Heart right ventricle (tissue), 16 donors: Measurements from ENCODE around the gene USH2A. TPM values are rescaled to one million over a fixed set of nuclear protein-coding genes. Genes with fewer than 3 reads are reported as not detected.

Source experiments
- ATAC-seq, 8 donors: fragments of 200-7000 bp; cut with Tn5 transposase; one replicate each; pipeline ENCODE4 v1.9.1; 2020; ENCODE audit warnings: mild to moderate bottlenecking in 8 of 8, moderate library complexity in 8 of 8, moderate number of reproducible peaks in 1 of 8
- DNase-seq, 2 donors: peaks; one replicate each; pipeline ENCODE4 v3.0.0-alpha.2; 2020
- H3K27ac ChIP-seq, 10 donors: fragments of 200-600 bp; sonication (generic) in 2 of 10; one replicate each; pipeline versions ENCODE4 v1.5.0 to v1.8.0; 2020 to 2022; ENCODE audit warnings: mild to moderate bottlenecking in 3 of 10
- H3K27me3 ChIP-seq, 7 donors: fragments of 200-600 bp; one replicate each; pipeline ENCODE4 v1.8.0; 2021 to 2022; ENCODE audit warnings: mild to moderate bottlenecking in 2 of 7
- H3K36me3 ChIP-seq, 9 donors: fragments of 200-600 bp; sonication (generic) in 1 of 9; one replicate each; pipeline versions ENCODE4 v1.5.0 to v1.8.0; 2020 to 2022; ENCODE audit warnings: mild to moderate bottlenecking in 2 of 9
- H3K4me1 ChIP-seq, 9 donors: fragments of 200-600 bp; sonication (generic) in 1 of 9; one replicate each; pipeline versions ENCODE4 v1.5.0 to v1.8.0; 2020 to 2022; ENCODE audit warnings: mild to moderate bottlenecking in 4 of 9
- H3K4me3 ChIP-seq, 10 donors: fragments of 200-600 bp; sonication (generic) in 2 of 10; one replicate each; pipeline versions ENCODE4 v1.5.0 to v1.8.0; 2020 to 2022; ENCODE audit warnings: mild to moderate bottlenecking in 7 of 10, moderate library complexity in 2 of 10
- H3K9me3 ChIP-seq, 11 donors: fragments of 200-600 bp in 10 of 11; sonication (generic) in 2 of 11; one replicate each; pipeline versions ENCODE4 v1.5.0 to v1.8.0; 2013 to 2022; ENCODE audit warnings: mild to moderate bottlenecking in 2 of 11, control low read depth in 1 of 11, moderate library complexity in 1 of 11
- WGBS, 2 donors: extraction: QIAGEN DNeasy Blood & Tissue Kit; methylation state at CpG; one replicate each; pipeline ENCODE4 v1.1.7; 2013; ENCODE audit warnings: inconsistent platforms in 1 of 2; 5-methylcytosine and 5-hydroxymethylcytosine counted together
- intact Hi-C, 10 donors: fragments of 100-400 bp; cut with DNase I; formaldehyde crosslinking; loops; one replicate each; pipeline versions ENCODE4 v1.11.1 to v1.14.2; 2022
- polyA plus RNA-seq, 2 donors: library from polyadenylated mRNA; stranded (reverse); fragments of 200-250 nt; gene quantifications; one replicate each; pipeline ENCODE4 v1.2.3, GENCODE V29; 2013
- total RNA-seq, 10 donors: library from RNA; stranded (reverse); fragmentation: NEBNext Ultra II Directional in 3 of 10; extraction: Animal tissue kit (Norgen Biotek cat#: 25700) in 3 of 10; gene quantifications; one replicate each; pipeline versions ENCODE4 v1.2.1 to v1.2.4, GENCODE V29; 2021 to 2023
- TF ChIP-seq, protein P1 (sequence below), 9 donors: fragments of 200-600 bp; sonication (generic) in 2 of 9; IDR thresholded peaks; one replicate each; pipeline versions ENCODE4 v1.5.0 to v1.8.0; 2021 to 2022; ENCODE audit warnings: antibody characterized with exemption in 9 of 9, mild to moderate bottlenecking in 5 of 9, moderate library complexity in 1 of 9
- donor health status: Arrhythmogenic right ventricular cardiomyopathy.
- donor health status: ischemic (EF 13 %, LVEDD 7.1; RV severe dilation, severe dysfunction).
- donor health status: healthy with polysubstance abuse.
- donor health status: DM: no; HTN: yes; CAD: no.
- donor health status: DM: no; HTN: no; CAD: no.
- donor health status: ischemic (EF 25% LVEDD 6.9; RV normal size, moderate dysfunction).
- donor health status: ischemic (EF 25% LVEDD 5.7; RV mildly dilated, moderate dysfunction).
- donor health status: healthy.
- donor health status: DM: yes; HTN: yes; CAD: no.
- donor health status: Ischemic cardiomyopathy.
- donor health status: ischemic (EF 35%, LVEDD 5.7; RV mildly dilated, moderate dysfunction).
- donor health status: nonischemic (EF 11% LVEDD 7.7; RV severe dilation, severe dysfunction).
- donor health status: DM: yes; HTN: yes; CAD: no.
- donor health status: PGD.
- donor health status: ischemic (EF 29% LVEDD 5.4; RV normal size, mild dysfunction).
- donor health status: nonischemic (EF 23%, LVEDD 6.1; RV moderate dilation, normal function).

Gene USH2A
- total and polyA plus RNA-seq, 12 donors: 0.01 to 4.9 (median 3.6) TPM

DNA sequence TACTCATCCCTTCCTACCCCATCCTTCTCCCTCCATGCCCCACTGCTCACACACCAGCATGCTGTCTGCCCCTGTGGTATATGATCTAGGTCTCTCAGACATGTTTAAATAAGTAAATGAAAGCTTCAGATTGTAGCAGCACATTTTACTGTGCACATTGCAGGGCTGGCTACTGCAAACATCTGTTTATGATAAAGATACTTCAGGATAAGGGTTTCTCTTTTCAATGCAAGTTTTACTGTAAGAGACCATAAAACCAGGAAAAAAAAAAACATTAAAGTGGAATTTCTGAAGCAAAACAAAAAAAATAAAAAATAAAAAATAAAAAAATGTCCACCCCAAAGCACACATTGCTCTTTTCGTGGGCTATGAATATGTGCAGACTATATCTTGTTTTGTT, 184.4 kb downstream of the USH2A start:
- ATAC-seq: no peak
- intact Hi-C loops: no loop called here

DNA sequence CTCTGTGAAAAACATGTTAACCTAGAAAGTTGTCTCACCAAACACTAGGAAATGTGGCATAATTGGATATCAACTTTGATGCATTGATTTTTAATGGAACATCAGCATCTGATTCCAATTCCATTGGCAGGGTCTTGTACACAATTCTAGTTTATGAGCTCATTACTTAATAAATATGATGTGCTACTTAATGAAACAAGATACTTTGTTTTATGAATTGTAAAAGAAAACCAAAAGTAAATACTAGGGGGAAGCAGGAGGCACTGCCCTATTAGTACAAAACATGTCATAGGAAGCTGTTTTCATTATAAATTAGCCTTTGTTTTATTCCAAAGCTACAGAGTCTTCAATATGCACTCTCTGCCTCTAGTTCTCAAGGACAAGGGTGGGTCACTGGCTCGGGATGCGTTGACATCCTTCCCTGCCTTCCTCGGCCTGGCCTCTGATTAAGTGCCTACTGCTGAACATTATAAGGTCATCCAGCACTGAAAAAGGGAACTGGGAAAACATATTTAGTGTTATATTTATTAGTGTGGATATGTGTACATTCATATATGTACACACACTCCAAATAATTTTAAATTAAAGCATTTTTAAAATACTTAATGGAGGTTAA, 185.2 kb downstream of the USH2A start:
- no peak for DNase-seq
- intact Hi-C loops: no loop called here
- Histone ChIP-seq H3K4me1 (no peaks in the 10 kb centered on the region), H3K9me3 (no peaks in the 10 kb centered on the region), H3K27me3 (no peaks in the 10 kb centered on the region), H3K27ac (no peak overlapping the region), H3K4me3 (no peak overlapping the region), H3K36me3 (no peaks in the 10 kb centered on the region)
- 41 to 45% methylated on average over 3 of the region's 3 CpGs for WGBS, 2 donors
- TF ChIP-seq, protein P1, sequence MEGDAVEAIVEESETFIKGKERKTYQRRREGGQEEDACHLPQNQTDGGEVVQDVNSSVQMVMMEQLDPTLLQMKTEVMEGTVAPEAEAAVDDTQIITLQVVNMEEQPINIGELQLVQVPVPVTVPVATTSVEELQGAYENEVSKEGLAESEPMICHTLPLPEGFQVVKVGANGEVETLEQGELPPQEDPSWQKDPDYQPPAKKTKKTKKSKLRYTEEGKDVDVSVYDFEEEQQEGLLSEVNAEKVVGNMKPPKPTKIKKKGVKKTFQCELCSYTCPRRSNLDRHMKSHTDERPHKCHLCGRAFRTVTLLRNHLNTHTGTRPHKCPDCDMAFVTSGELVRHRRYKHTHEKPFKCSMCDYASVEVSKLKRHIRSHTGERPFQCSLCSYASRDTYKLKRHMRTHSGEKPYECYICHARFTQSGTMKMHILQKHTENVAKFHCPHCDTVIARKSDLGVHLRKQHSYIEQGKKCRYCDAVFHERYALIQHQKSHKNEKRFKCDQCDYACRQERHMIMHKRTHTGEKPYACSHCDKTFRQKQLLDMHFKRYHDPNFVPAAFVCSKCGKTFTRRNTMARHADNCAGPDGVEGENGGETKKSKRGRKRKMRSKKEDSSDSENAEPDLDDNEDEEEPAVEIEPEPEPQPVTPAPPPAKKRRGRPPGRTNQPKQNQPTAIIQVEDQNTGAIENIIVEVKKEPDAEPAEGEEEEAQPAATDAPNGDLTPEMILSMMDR (IDR thresholded peaks at IDR 0.05): no peak
- no peak for ATAC-seq

More for the DNA sequence above, 184.4 kb downstream of the USH2A start:
- Histone ChIP-seq H3K4me1 (no peaks in the 10 kb centered on the region), H3K27ac (no peak overlapping the region), H3K36me3 (no peaks in the 10 kb centered on the region), H3K27me3 (no peaks in the 10 kb centered on the region), H3K9me3 (no peaks in the 10 kb centered on the region), H3K4me3 (no peak overlapping the region)
- no peak for DNase-seq
- 72 to 85% methylated on average over 1 of the region's 1 CpG for WGBS, 2 donors
- TF ChIP-seq, protein P1 (IDR thresholded peaks at IDR 0.05): no peak

DNA sequence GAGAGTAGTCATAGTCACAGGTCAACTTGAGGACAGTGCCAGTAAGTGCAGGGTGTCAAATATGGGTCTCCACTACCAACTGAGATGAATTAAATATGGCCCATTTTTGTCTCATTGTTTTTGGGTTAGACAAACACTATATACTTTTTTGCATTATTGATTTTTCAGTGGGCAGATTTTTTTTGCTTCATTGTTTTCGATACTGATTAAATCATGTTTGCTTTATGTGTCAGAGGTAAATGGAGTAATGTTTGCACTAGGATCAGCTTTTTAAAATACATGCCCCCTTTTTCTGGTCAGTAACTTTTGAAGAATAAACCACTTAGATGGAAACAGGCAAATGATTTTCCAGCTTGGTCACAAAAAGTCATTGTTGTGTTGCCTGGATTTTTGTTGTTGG, 199.0 kb downstream of the USH2A start:
- H3K36me3 ChIP-seq: no peaks in the 10 kb centered on the region
- H3K27me3 ChIP-seq: no peaks in the 10 kb centered on the region
- H3K4me1 ChIP-seq: peaks cover 0 to 9% (median 0%) of the 10 kb centered on the region in 9 donors
- H3K4me3 ChIP-seq: no peak overlapping the region
- WGBS, 2 donors: 93 to 94% methylated on average over 1 of the region's 1 CpG
- intact Hi-C loops: no loop called here
- TF ChIP-seq, protein P1 (IDR thresholded peaks at IDR 0.05): no peak
- no peaks in the 10 kb centered on the region for H3K9me3 ChIP-seq
- no peak for ATAC-seq
- no peak overlapping the region for H3K27ac ChIP-seq
- DNase-seq: no peak

DNA sequence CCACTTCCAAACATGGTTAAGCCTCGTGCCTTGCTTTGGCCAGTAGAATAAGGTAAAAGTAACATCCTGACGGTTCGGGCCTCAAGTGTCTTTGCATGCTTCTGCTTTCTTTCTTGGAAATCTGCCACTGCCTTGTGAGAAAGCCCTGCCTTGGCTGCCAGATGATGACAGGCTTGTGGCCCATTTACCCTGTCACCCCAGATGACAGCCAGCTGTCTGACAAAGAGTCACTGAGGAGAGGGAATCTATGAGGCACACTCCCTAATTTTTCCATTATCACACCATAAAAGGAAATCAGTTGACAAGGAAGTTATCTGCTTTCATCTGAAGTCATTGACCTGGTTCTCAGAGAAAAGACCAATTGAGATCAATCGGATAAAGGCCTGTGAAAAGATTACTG, 199.8 kb downstream of the USH2A start:
- Histone ChIP-seq H3K4me3 (no peak overlapping the region), H3K36me3 (no peaks in the 10 kb centered on the region), H3K4me1 (peaks cover 0 to 9% (median 0%) of the 10 kb centered on the region in 9 donors), H3K9me3 (no peaks in the 10 kb centered on the region), H3K27ac (no peak overlapping the region), H3K27me3 (no peaks in the 10 kb centered on the region)
- ATAC-seq (no peak), DNase-seq (no peak)
- TF ChIP-seq, protein P1 (IDR thresholded peaks at IDR 0.05): no peak
- intact Hi-C loops: no loop called here
- 26 to 30% methylated on average over 4 of the region's 4 CpGs for WGBS, 2 donors
